Adrenal gland (tissue), 12 donors: ENCODE measurements around the gene TMEM201. TPM values are rescaled to one million over a fixed set of nuclear protein-coding genes. Genes with fewer than 3 reads are reported as not detected.
A peak's percentile ranks its signal among the peaks of the same experiment; 100 is the strongest.

ENCODE experiments used
- DNase-seq, 7 donors: peaks; one replicate each; pipeline ENCODE4 v3.0.0-alpha.2; 2019 to 2020
- H3K27ac ChIP-seq, 5 donors: fragments of 200-600 bp; sonication (generic) in 4 of 5; 1 replicate in 3 of 5; 2 replicates in 2 of 5; pipeline versions ENCODE4 v1.5.1 to v1.8.0; 2016 to 2020; ENCODE audit warnings: mild to moderate bottlenecking in 1 of 5
- H3K27me3 ChIP-seq: fragments of 200-600 bp; 2 replicates; pipeline ENCODE4 v1.8.0; 2021
- H3K36me3 ChIP-seq, 2 donors: fragments of 200-600 bp; replicated peaks in 1 of 2; 1 replicate in 1 of 2; 2 replicates in 1 of 2; pipeline versions ENCODE4 v1.5.1 to v1.8.0; 2018 to 2022
- H3K4me1 ChIP-seq, 2 donors: fragments of 200-600 bp; replicated peaks in 1 of 2; 1 replicate in 1 of 2; 2 replicates in 1 of 2; pipeline versions ENCODE4 v1.5.1 to v1.8.0; 2018 to 2021
- H3K4me3 ChIP-seq, 4 donors: fragments of 200-600 bp; sonication (generic) in 3 of 4; one replicate each; pipeline ENCODE4 v1.5.1; 2016 to 2018
- H3K9me3 ChIP-seq, 3 donors: fragments of 200-600 bp; sonication (generic) in 1 of 3; replicated peaks in 1 of 3; 1 replicate in 2 of 3; 2 replicates in 1 of 3; pipeline versions ENCODE4 v1.5.1 to v1.8.0; 2016 to 2021
- CTCF ChIP-seq, 6 experiments: fragments of 450-650 bp in 4 of 6; fragments of 200-600 bp in 2 of 6; sonication (generic) in 1 of 6; IDR thresholded peaks; 1 replicate in 5 of 6; 2 replicates in 1 of 6; pipeline versions ENCODE4 v1.5.1 to v1.8.0; 2016 to 2021; ENCODE audit warnings: antibody characterized with exemption in 6 of 6, mild to moderate bottlenecking in 2 of 6, moderate library complexity in 1 of 6
- POLR2A ChIP-seq, 2 donors: fragments of 450-650 bp; IDR thresholded peaks; one replicate each; pipeline ENCODE4 v1.6.1; 2017; ENCODE audit warnings: antibody characterized with exemption in 2 of 2, mild to moderate bottlenecking in 2 of 2, moderate library complexity in 1 of 2
- WGBS, 4 donors: extraction: QIAGEN DNeasy Blood & Tissue Kit in 2 of 4; methylation state at CpG; one replicate each; pipeline versions ENCODE4 v1.1.5 to v1.1.7; 2013 to 2017; 5-methylcytosine and 5-hydroxymethylcytosine counted together
- intact Hi-C, 2 donors: fragments of 100-400 bp; cut with DNase I; formaldehyde crosslinking; loops; one replicate each; pipeline versions ENCODE4 v1.14.1 to v1.15.0; 2022 to 2023
- polyA plus RNA-seq, 3 donors: library from polyadenylated mRNA; stranded (reverse); fragments of 200-250 nt in 2 of 3; fragments of 350-450 nt in 1 of 3; fragmentation: Illumina TruSeq in 1 of 3; extraction: RNeasy Lipid Tissue Mini Kit (QIAGEN cat#74804) in 1 of 3; gene quantifications; one replicate each; pipeline ENCODE4 v1.2.3, GENCODE V29; 2013 to 2014
- total RNA-seq, 9 donors: library from RNA; depleted of rRNA in 4 of 9; stranded (reverse); fragments of >200 nt in 4 of 9; fragments of 120-200 nt in 1 of 9; fragmentation: NEBNext Ultra II Directional in 1 of 9; extraction: Animal tissue kit (Norgen Biotek cat#: 25700) in 1 of 9; gene quantifications; one replicate each; pipeline versions ENCODE4 v1.1.0 to v1.2.4, GENCODE V29; 2013 to 2023
- donor health status: healthy with polysubstance abuse.
- donor health status: Bipolar disorder and iron deficiency.
- donor health status: DM: yes; HTN: yes; CAD: no.
- donor health status: DM: no; HTN: no; CAD: no.
- donor health status: DM: no; HTN: no; CAD: no.
- donor health status: DM: yes; HTN: yes; CAD: no.

TMEM201 gene
- total and polyA plus RNA-seq, 12 donors, result 2.1 to 12.6 (median 9.5) TPM

- TF ChIP-seq POLR2A (IDR thresholded peaks at IDR 0.05), result no peak
- no peak for TF ChIP-seq CTCF (IDR thresholded peaks at IDR 0.05)
- intact Hi-C loops, result no loop called here
- peaks cover 29% of the 10 kb centered on the region for H3K27me3 ChIP-seq
- H3K27ac ChIP-seq, result no peak overlapping the region
- WGBS, 4 donors, result 44 to 91% (median 80%) methylated on average over 1 to 3 of the region's 3 CpGs
- no peak overlapping the region for H3K4me3 ChIP-seq
- peaks cover 0 to 8% of the 10 kb centered on the region in 2 donors for H3K4me1 ChIP-seq
- no peak for DNase-seq
- H3K9me3 ChIP-seq, result no peaks in the 10 kb centered on the region
- no peaks in the 10 kb centered on the region for H3K36me3 ChIP-seq
These were observed 61.1 kb downstream of the TMEM201 start for GRCh38 chr1:9649769-9650168.

GRCh38 chr1:9651220-9651564, 62.5 kb downstream of the TMEM201 start:
- Histone ChIP-seq H3K9me3 (no peaks in the 10 kb centered on the region), H3K4me1 (peaks cover 0 to 8% of the 10 kb centered on the region in 2 donors), H3K4me3 (peak overlapping the region in 1 of 4 donors; percentile 54), H3K36me3 (no peaks in the 10 kb centered on the region), H3K27ac (no peak overlapping the region), H3K27me3 (peaks cover 29% of the 10 kb centered on the region)
- DNase-seq, result no peak
- WGBS, 4 donors, result 19 to 33% (median 25%) methylated on average over 10 of the region's 10 CpGs
- intact Hi-C loops, result no loop called here
- TF ChIP-seq POLR2A (IDR thresholded peaks at IDR 0.05) (no peak), CTCF (IDR thresholded peaks at IDR 0.05) (no peak)

- TF ChIP-seq POLR2A (IDR thresholded peaks at IDR 0.05) (no peak), CTCF (IDR thresholded peaks at IDR 0.05) (no peak)
- intact Hi-C loops, result no loop called here
- 0 to 2% (median 1%) methylated on average over 13 to 94 of the region's 94 CpGs for WGBS, 4 donors
- Histone ChIP-seq H3K9me3 (no peaks in the 10 kb centered on the region), H3K36me3 (no peaks in the 10 kb centered on the region), H3K27ac (peak within 1 kb of the TSS in 4 of 5 donors; percentile 10 to 78 (median 42)), H3K4me1 (peaks cover 0 to 8% of the 10 kb centered on the region in 2 donors), H3K4me3 (peak within 1 kb of the TSS in 1 of 4 donors; percentile 54), H3K27me3 (peaks cover 29% of the 10 kb centered on the region)
- DNase-seq, result no peak
These were observed 63.1 kb downstream of the TMEM201 start, which contains the start of gene PIK3CD for GRCh38 chr1:9651565-9652378. Gene PIK3CD (plus strand): TSS chr1:9651731. CDS start chr1:9710456, 58,725 bp downstream.

GRCh38 chr1:9652379-9653209, 63.9 kb downstream of the TMEM201 start:
- H3K36me3 ChIP-seq, result no peaks in the 10 kb centered on the region
- peaks cover 29% of the 10 kb centered on the region for H3K27me3 ChIP-seq
- peak overlapping the region in 4 of 5 donors; percentile 10 to 78 (median 42) for H3K27ac ChIP-seq
- TF ChIP-seq CTCF (IDR thresholded peaks at IDR 0.05), result no peak
- TF ChIP-seq POLR2A (IDR thresholded peaks at IDR 0.05), result no peak
- H3K4me1 ChIP-seq, result peaks cover 0 to 8% of the 10 kb centered on the region in 2 donors
- peak overlapping the region in 1 of 4 donors; percentile 54 for H3K4me3 ChIP-seq
- peak in 1 of 7 donors; percentile 21 for DNase-seq
- 5 to 16% (median 7%) methylated on average over 30 to 55 of the region's 55 CpGs for WGBS, 4 donors
- intact Hi-C loops, result no loop called here
- no peaks in the 10 kb centered on the region for H3K9me3 ChIP-seq
